ENCODE results near the gene NEGR1.

GRCh38 chr1:72284348-72285073 is 2.2 kb upstream of the NEGR1 start:
- TF ChIP-seq, protein P1, sequence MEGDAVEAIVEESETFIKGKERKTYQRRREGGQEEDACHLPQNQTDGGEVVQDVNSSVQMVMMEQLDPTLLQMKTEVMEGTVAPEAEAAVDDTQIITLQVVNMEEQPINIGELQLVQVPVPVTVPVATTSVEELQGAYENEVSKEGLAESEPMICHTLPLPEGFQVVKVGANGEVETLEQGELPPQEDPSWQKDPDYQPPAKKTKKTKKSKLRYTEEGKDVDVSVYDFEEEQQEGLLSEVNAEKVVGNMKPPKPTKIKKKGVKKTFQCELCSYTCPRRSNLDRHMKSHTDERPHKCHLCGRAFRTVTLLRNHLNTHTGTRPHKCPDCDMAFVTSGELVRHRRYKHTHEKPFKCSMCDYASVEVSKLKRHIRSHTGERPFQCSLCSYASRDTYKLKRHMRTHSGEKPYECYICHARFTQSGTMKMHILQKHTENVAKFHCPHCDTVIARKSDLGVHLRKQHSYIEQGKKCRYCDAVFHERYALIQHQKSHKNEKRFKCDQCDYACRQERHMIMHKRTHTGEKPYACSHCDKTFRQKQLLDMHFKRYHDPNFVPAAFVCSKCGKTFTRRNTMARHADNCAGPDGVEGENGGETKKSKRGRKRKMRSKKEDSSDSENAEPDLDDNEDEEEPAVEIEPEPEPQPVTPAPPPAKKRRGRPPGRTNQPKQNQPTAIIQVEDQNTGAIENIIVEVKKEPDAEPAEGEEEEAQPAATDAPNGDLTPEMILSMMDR (conservative IDR thresholded peaks at IDR 0.05; ENCODE audit: low read length): no peak
- TF ChIP-seq EZH2phosphoT487 (IDR thresholded peaks at IDR 0.05; ENCODE audit: borderline replicate concordance, low read depth, low read length): no peak

Data from OCI-LY7 (cell line).